22Rv1 (cell line): ENCODE measurements around the gene NAA80.

ENCODE experiments used
- CTCF ChIP-seq: fragments of 450-650 bp; IDR thresholded peaks from 2 replicates; pipeline ENCODE4 v1.5.1; 2017; ENCODE audit warnings: mild to moderate bottlenecking
- ZFX ChIP-seq: fragments of 450-650 bp; IDR thresholded peaks from 2 replicates; pipeline ENCODE4 v1.6.1; 2017; ENCODE audit warnings: antibody characterized with exemption, borderline replicate concordance

- TF ChIP-seq CTCF (no peak), ZFX (no peak)
These were observed 37.4 kb upstream of the NAA80 start for GRCh38 chr3:50336452-50337174.
